Activated CD4-positive, alpha-beta T cell treated with anti-CD3 and anti-CD28 coated beads for 48 hours (primary cell): ENCODE data around the gene KRTAP10-11.
"Not testable (repeated sequence)": the region's sequence is repeated elsewhere in the genome, so short reads cannot be mapped to it uniquely, and the experiment has no call there.

Source experiments
- DNase-seq: peaks from one replicate; pipeline ENCODE4 v3.0.0-alpha.2; 2020

The KRTAP10-11 gene

GRCh38 chr21:44615466-44615865, 30.7 kb upstream of the KRTAP10-11 start:
- DNase-seq = no peak

DNA sequence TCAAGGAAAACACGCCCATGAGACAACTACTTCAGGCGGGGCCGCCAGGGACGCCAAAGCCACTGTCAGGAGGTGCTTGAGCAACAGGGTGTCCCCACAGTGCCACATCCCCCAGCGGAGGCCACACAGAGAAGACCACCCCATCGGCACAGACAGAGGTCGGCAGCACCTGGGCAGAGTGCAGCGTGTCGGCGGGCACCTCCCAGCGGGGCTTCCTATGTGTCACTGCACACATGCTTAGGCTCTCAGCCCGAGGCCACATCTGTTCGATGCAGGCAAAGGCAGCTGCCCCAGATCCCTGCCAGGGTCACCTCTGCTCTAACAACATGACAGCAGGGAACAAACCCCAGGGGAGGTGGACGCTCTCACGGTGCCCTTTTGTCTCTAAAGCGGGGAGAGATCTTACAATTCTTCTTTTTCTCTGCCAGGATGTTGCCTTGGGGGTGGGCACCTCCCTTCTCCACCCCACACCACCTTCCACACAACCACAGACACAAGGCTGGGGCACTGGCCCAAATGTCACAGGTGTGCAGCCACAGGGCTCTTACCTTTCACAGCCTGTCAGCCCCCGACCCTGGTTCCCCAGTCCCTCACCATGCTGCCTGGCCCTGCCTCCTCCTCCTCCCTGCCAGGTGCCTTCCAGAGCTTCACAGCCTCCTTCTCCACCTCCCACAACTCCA, 30.2 kb upstream of the KRTAP10-11 start:
- DNase-seq = no peak

GRCh38 chr21:44616591-44616926, 29.7 kb upstream of the KRTAP10-11 start:
- no peak for DNase-seq

- DNase-seq = no peak
Measured at GRCh38 chr21:44617071-44617501, 29.1 kb upstream of the KRTAP10-11 start.

DNA sequence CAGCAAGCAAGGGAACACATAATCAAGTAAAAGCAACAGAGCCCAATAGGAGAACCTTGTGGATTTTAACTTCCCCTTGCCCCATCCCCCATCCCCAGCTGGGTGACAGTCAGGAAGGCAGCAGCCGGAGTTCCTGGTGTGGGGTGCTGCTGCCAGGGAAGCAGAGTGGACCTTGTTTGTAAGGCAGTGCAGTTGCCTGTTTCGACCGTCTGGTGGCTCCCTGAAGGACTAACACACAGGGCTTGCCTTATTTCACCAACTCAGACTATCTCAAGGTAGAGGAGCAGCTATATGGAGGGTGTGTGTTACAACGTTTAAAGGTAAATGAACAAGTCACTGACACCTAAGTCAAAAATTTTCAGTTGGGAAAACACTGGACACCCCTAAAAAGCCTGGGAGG, 27.7 kb upstream of the KRTAP10-11 start:
- peak; percentile 25 for DNase-seq

DNA sequence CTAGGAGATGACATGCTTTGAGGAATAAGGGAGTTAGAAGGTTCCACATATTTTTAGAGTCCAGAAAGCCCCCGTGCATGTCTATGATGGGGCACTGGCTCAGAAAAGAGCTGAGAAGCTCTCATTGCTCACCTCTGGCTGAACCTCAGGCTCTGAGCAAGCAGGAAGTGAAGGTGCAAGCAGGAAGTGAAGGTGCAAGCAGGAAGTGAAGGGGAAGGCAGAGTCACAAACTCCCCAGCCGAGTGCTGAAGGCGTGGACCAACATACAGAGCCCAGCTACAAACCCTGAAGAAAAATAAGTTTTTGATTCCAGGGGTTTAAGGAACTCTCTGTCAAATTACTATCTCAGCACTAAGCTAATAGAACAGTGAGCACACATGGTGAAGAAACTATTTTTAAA, 27.3 kb upstream of the KRTAP10-11 start:
- peak; percentile 49 for DNase-seq

DNA sequence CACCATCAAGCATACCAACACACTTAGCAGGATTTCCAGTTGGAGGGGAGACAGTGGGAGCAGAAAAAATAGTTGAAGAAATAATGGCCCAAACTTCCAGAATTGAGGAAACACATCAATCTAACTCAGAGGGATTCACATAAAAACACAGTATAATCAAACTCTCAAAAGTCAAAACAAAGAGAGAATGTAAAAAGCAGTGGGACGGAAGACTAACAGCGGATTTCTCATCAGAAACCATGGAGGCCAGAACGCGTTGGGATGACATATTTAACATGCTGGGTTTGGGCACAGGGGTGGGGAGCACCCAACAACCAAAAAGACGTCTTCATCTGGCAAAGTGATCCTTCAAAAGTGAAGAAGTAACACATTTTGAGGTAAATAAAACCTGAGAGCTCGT, 26.3 kb upstream of the KRTAP10-11 start:
- DNase-seq = no peak

DNA sequence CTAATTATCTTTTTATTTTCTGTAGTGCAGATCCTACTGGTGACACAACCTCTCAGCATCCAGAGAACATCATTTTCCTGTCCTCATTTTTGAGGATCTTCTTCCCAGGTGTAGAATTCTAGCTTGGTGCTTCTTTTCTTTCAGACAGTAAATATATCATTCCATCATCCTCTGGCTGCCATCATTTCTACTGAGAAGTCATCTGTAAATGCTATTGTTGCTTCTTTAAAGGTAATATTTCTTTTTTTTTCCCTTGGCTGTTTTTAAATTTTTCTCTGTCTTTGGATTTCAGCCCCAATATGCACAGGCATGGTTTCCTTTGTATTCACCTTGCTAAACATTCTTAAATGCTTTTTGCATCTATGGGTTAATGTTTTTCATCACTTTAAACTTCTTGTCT, 22.6 kb upstream of the KRTAP10-11 start:
- DNase-seq = no peak

DNA sequence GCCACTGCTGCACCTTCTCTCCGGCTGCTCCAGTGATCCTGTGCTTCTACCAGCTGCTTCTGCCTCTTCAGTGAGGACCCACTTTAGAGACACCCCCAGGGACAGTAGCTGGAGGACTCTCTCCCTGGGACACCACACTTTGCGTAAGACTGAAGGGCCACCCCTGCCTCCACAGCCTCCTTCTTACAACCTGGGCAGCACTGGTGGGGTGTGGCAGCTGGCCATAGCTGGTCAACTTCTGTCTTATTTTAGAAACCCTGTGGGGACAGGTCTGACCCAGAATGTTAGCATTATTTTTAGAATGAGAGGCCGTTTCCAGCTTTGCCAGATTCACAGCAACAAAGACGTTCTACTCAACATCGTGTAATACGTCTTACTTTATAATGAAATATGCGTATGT, 20.5 kb upstream of the KRTAP10-11 start:
- no peak for DNase-seq

GRCh38 chr21:44626262-44626661, 20.0 kb upstream of the KRTAP10-11 start:
- DNase-seq = no peak

DNA sequence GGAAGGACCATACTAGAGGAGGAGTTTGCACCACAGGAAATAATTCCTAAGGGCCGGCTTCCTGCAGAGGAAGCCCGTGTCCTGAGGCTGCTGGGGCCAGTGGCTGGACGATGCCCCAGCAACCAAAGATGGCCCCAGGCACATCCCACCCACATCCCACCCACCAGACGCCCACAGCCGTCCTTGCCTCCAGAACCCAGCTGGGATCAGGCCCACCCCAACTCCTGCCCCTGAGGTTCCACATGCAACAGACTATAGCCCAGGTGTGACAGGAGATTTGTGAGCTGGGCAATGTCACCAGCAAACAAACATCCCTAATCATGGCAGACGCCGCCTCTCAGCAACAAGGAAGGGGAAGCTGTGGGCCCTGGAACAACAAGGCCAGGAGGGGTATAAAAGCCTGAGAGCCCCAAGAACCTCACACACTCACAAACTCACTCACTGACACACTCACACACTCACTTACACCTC, 19.5 kb upstream of the KRTAP10-11 start, which contains the start of gene KRTAP10-9:
Gene KRTAP10-9 (plus strand): TSS at position 421 of the 471 bp plus-strand sequence. CDS start 79 bp downstream, outside the sequence.
- DNase-seq = no peak

DNA sequence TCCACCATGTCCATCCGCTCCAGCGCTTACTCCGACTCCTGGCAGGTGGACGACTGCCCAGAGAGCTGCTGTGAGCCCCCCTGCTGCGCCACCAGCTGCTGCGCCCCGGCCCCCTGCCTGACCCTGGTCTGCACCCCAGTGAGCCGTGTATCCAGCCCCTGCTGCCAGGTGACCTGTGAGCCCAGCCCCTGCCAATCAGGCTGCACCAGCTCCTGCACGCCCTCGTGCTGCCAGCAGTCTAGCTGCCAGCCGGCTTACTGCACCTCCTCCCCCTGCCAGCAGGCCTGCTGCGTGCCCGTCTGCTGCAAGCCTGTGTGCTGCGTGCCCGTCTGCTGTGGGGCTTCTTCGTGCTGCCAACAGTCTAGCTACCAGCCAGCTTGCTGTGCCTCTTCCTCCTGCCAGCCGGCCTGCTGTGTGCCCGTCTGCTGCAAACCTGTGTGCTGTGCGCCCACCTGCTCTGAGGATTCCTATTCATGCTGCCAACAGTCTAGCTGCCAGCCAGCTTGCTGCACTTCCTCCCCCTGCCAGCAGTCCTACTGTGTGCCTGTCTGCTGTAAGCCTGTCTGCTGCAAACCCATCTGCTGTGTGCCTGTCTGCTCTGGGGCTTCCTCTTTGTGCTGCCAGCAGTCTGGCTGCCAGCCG, 18.9 kb upstream of the KRTAP10-11 start:
- not testable (repeated sequence) for DNase-seq

DNA sequence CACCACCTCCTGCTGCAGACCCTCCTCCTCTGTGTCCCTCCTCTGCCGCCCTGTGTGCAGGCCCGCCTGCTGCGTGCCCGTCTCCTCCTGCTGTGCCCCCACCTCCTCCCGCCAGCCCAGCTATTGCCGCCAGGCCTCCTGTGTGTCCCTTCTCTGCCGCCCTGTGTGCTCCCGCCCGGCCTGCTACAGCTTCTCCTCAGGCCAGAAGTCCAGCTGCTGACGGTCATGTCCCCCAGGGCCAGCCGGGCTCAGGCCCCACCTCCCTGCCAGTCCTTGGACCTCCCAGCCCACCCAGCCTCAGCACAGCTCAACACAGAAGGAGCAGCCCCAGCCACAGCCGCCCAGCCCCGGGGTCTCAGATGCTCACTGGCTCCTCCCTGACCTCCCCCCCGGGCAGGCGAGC, 18.4 kb upstream of the KRTAP10-11 start:
- not testable (repeated sequence) for DNase-seq

DNA sequence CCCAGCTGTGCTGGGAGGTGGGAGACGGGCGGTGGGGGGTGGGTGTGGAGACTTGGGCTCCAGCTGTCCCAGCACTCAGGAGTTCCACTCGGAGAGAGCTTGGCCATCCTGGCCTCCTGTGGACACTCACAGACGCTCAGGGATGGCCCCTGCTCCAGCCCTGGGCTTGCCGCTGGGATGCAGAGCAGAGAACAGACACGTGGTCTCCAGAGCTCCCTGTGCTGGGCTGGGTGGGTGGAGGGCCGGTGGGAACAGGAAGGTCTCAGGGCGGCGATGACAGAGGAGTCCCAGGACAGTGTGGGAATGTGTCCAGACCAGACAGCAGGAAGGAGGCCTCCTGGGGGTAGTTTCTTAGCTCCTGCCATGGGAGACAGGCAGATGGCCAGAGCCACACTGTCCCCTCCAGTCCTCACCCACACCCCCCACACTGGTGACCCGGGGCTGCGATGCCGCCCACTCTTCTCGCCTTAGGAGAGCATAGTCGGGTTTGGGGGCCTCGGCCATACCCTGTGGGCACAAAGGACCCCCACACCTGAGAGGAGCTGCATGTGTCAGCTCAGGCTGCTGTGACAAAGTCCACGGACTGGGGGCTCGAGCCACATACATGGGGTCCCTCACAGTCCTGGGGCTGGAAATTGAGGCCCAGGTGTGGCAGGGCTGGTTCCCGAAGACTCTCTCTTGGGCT, 17.4 kb upstream of the KRTAP10-11 start:
- DNase-seq = no peak

GRCh38 chr21:44630440-44630839, 15.8 kb upstream of the KRTAP10-11 start:
- DNase-seq = no peak

DNA sequence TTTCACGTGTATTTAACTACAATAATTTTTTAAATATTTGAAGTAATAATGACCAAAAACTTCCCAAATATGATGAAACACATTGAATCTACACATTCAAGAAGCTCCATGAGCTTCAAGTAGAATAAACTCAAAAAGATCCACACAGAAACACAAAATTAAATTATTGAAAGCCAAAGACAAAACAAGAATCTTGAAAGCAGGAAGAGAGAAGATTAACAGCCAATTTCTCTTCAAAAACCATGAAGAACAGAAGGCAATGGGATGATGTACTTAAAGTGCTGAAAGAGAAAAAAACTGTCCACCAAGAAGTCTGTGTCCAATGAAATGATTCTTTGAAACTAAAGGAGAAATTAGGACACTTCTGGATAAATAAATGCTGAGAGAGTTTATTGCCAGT, 14.1 kb upstream of the KRTAP10-11 start:
- DNase-seq = no peak

GRCh38 chr21:44636209-44637017, 9.8 kb upstream of the KRTAP10-11 start:
- no peak for DNase-seq

DNA sequence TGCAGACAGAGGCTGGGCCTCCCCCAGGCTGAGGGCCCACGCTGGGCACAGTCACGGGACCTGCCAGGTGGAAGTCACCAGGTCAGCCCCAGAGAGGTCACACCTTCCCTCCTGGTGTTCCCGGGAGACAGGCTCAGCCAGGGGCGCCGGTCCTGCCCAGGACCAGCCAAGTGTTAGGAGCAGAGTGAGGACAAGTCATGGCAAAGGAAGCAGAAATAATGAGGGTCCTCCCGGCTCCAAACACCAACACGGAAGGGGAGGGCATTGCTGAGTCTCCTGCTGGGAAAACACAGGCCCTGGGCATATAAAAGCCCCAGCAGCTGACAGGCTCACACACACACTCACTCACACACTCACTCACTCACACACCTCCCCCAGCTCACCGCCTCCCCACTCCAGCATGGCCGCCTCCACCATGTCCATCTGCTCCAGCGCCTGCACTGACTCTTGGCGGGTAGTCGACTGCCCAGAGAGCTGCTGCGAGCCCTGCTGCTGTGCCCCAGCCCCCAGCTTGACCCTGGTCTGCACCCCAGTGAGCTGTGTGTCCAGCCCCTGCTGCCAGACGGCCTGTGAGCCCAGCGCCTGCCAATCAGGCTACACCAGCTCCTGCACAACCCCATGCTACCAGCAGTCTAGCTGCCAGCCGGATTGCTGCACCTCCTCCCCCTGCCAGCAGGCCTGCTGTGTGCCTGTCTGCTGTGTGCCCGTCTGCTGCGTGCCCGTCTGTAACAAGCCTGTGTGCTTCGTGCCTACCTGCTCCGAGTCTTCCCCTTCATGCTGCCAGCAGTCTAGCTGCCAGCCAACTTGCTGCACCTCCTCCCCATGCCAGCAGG, 9.0 kb upstream of the KRTAP10-11 start, which contains the start of gene KRTAP10-10:
Gene KRTAP10-10 (plus strand): TSS at position 339 of the 833 bp plus-strand sequence. CDS start 62 bp downstream, at position 401.
- no peak for DNase-seq

DNA sequence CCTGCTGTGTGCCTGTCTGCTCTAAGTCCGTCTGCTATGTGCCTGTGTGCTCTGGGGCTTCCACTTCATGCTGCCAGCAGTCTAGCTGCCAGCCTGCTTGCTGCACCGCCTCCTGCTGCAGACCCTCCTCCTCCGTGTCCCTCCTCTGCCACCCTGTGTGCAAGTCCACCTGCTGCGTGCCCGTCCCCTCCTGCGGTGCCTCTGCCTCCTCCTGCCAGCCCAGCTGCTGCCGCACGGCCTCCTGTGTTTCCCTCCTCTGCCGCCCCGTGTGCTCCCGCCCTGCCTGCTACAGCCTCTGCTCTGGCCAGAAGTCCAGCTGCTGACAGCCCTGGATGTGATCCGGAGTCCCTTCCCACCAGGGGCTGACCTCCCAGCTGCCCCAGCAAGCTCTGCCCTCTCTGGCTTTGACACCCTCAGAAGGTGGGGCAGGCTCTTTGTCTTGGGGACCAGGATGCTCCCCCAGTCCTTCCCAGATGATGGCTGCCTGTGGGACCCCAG, 8.3 kb upstream of the KRTAP10-11 start:
- not testable (repeated sequence) for DNase-seq

DNA sequence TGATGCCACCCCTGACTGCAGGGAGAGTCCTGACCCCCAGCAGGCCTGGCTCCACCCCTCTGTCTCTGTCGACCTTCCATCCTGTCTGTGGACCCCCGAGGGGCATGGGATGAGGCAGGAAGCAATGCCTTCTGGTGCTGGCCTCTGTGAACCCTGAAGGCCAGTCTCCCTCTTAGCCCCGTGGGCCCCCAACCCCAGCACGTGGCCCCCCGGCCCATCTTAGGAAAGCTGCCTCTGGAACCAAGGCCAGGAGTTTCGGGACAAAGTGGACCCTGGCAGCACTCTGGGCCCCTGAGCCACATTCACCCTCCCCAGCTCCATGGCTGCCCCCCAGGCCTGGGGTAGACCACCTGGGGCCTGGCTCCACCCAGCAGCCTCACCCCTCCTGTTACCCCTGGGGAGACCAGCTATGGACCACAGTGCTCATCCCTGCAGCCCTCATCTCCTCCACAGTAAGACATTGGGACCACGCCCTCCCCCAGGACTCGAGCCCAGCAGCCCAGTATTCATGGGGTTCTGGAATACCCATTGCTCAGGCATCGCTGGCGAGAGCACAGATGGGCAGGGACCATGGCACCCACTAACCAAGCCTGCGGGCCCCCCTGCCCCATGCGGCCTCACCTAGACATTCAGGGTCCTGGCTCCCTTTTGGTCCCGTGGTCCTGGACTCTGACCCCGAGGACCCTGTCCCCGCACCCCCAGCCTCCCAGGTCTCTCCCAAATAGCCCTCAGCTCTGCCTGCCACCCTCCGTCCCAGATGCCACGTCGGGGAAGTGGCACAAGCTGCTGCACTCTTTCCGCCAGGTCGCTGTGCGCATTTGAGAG, 7.5 kb upstream of the KRTAP10-11 start:
- not testable (repeated sequence) for DNase-seq

GRCh38 chr21:44639331-44639655, 6.9 kb upstream of the KRTAP10-11 start:
- no peak for DNase-seq
